ENCODE measurements around the gene AHCYL1. TPM values are rescaled to one million over a fixed set of nuclear protein-coding genes. Genes with fewer than 3 reads are reported as not detected.

Gene AHCYL1
- total RNA-seq, 4 donors from 2014 or later, result 49.7 to 60.3 (median 53.0) TPM

- intact Hi-C loops (cut with DNase I), result no loop called here
- H3K27me3 ChIP-seq, result peaks cover 24 to 79% (median 36%) of the 10 kb centered on the region in 4 donors
Measured at GRCh38 chr1:110067479-110067892, 82.9 kb downstream of the AHCYL1 start.

GRCh38 chr1:110067893-110068645, 83.5 kb downstream of the AHCYL1 start:
- Histone ChIP-seq H3K36me3 (no peaks in the 10 kb centered on the region), H3K4me1 (peaks cover 16 to 36% (median 22%) of the 10 kb centered on the region in 3 donors), H3K27ac (no peak overlapping the region), H3K9me3 (no peaks in the 10 kb centered on the region), H3K4me3 (peak overlapping the region in 1 of 4 donors; percentile 19), H3K27me3 (peaks cover 24 to 85% (median 37%) of the 10 kb centered on the region in 4 donors)
- WGBS, 2 donors, result 19 to 25% methylated on average over 15 to 28 of the region's 68 CpGs
- DNase-seq, result no peak
- no peak for TF ChIP-seq POLR2A (IDR thresholded peaks at IDR 0.05)
- intact Hi-C loops (cut with DNase I), result no loop called here

More at GRCh38 chr1:110067479-110067892, 82.9 kb downstream of the AHCYL1 start:
- Histone ChIP-seq H3K9me3 (no peaks in the 10 kb centered on the region), H3K27ac (no peak overlapping the region), H3K4me3 (peak overlapping the region in 1 of 4 donors; percentile 19), H3K36me3 (no peaks in the 10 kb centered on the region), H3K4me1 (peaks cover 16 to 36% (median 22%) of the 10 kb centered on the region in 3 donors)
- DNase-seq, result no peak
- WGBS, 2 donors, result 77% methylated on average over 6 of the region's 23 CpGs; no CpG with 5 or more reads in 1 of the 2 donors
- TF ChIP-seq POLR2A (IDR thresholded peaks at IDR 0.05) (no peak), CTCF (IDR thresholded peaks at IDR 0.05) (no peak)

- intact Hi-C loops (cut with DNase I), result no loop called here
- DNase-seq, result no peak
- peak overlapping the region in 2 of 4 donors; percentile 30 to 55 for H3K4me3 ChIP-seq
Measured at GRCh38 chr1:110068646-110069403, 84.3 kb downstream of the AHCYL1 start.

GRCh38 chr1:110069404-110070281, 85.1 kb downstream of the AHCYL1 start:
- no peaks in the 10 kb centered on the region for H3K9me3 ChIP-seq
- peaks cover 24 to 97% (median 37%) of the 10 kb centered on the region in 4 donors for H3K27me3 ChIP-seq
- H3K4me1 ChIP-seq, result peaks cover 16 to 36% (median 22%) of the 10 kb centered on the region in 3 donors
- no peaks in the 10 kb centered on the region for H3K36me3 ChIP-seq
- peak overlapping the region in 2 of 4 donors; percentile 30 to 55 for H3K4me3 ChIP-seq
- no peak for TF ChIP-seq POLR2A (IDR thresholded peaks at IDR 0.05)
- TF ChIP-seq CTCF (IDR thresholded peaks at IDR 0.05), result no peak
- WGBS, 2 donors, result 28 to 39% methylated on average over 7 to 12 of the region's 64 CpGs
- H3K27ac ChIP-seq, result no peak overlapping the region
- intact Hi-C loops (cut with DNase I), result no loop called here
- no peak for DNase-seq

More at GRCh38 chr1:110068646-110069403, 84.3 kb downstream of the AHCYL1 start:
- no peaks in the 10 kb centered on the region for H3K9me3 ChIP-seq
- 11 to 17% methylated on average over 21 to 37 of the region's 68 CpGs for WGBS, 2 donors
- peaks cover 24 to 92% (median 37%) of the 10 kb centered on the region in 4 donors for H3K27me3 ChIP-seq
- no peaks in the 10 kb centered on the region for H3K36me3 ChIP-seq
- TF ChIP-seq POLR2A (IDR thresholded peaks at IDR 0.05) (no peak), CTCF (IDR thresholded peaks at IDR 0.05) (no peak)
- H3K4me1 ChIP-seq, result peaks cover 16 to 36% (median 22%) of the 10 kb centered on the region in 3 donors
- no peak overlapping the region for H3K27ac ChIP-seq

GRCh38 chr1:110070282-110070669, 85.7 kb downstream of the AHCYL1 start:
- peak overlapping the region in 2 of 4 donors; percentile 30 to 55 for H3K4me3 ChIP-seq
- DNase-seq, result no peak
- H3K4me1 ChIP-seq, result peaks cover 16 to 36% (median 22%) of the 10 kb centered on the region in 3 donors
- WGBS, 2 donors, result 9% methylated on average over 9 of the region's 52 CpGs; no CpG with 5 or more reads in 1 of the 2 donors
- TF ChIP-seq POLR2A (IDR thresholded peaks at IDR 0.05), result no peak
- TF ChIP-seq CTCF (IDR thresholded peaks at IDR 0.05), result no peak
- no peaks in the 10 kb centered on the region for H3K9me3 ChIP-seq
- peaks cover 24 to 97% (median 37%) of the 10 kb centered on the region in 4 donors for H3K27me3 ChIP-seq
- intact Hi-C loops (cut with DNase I), result no loop called here
- H3K27ac ChIP-seq, result no peak overlapping the region
- H3K36me3 ChIP-seq, result no peaks in the 10 kb centered on the region

All from esophagus squamous epithelium (tissue), 5 donors.